Thoracic aorta endothelial cell (primary cell): ENCODE results near the gene PLCE1. TPM values are rescaled to one million over a fixed set of nuclear protein-coding genes. Genes with fewer than 3 reads are reported as not detected.

Experiments
- total RNA-seq: library from RNA; depleted of rRNA; stranded (reverse); fragments of >200 nt; gene quantifications from 2 replicates; pipeline ENCODE4 v1.2.3, GENCODE V29; 2012

The PLCE1 gene
- under 0.01 and 0.07 TPM in 2 replicates for total RNA-seq

GRCh38 chr10:93993782-93994437 is at the start of gene PLCE1:
PLCE1 (plus strand) TSS chr10:93993931; CDS start chr10:94031047, 37,116 bp downstream.

Other genes with a start within 250 kb of the PLCE1 start
- gene LGI1, start 236.0 kb upstream of the PLCE1 start, total RNA-seq: not detected in 2 replicates
- gene SLC35G1, start 100.0 kb upstream of the PLCE1 start, total RNA-seq: 4.3 and 5.6 TPM in 2 replicates